Hematopoietic multipotent progenitor cell (in vitro differentiated cells): ENCODE measurements around the gene STOX1. TPM values are rescaled to one million over a fixed set of nuclear protein-coding genes. Genes with fewer than 3 reads are reported as not detected.
"Not testable (repeated sequence)": the region's sequence is repeated elsewhere in the genome, so short reads cannot be mapped to it uniquely, and the experiment has no call there.

Experiments
- DNase-seq, 3 donors: peaks; one replicate each; pipeline ENCODE4 v3.0.0-alpha.2; 2011 to 2015; ENCODE audit warnings: low read depth in 2 of 3, low spot score in 2 of 3
- total RNA-seq: library from RNA; depleted of rRNA; stranded (reverse); fragments of >200 nt; gene quantifications from one replicate; pipeline ENCODE4 v1.2.3, GENCODE V29; 2012

The STOX1 gene
- total RNA-seq, 1 donor: 0.54 TPM

DNA sequence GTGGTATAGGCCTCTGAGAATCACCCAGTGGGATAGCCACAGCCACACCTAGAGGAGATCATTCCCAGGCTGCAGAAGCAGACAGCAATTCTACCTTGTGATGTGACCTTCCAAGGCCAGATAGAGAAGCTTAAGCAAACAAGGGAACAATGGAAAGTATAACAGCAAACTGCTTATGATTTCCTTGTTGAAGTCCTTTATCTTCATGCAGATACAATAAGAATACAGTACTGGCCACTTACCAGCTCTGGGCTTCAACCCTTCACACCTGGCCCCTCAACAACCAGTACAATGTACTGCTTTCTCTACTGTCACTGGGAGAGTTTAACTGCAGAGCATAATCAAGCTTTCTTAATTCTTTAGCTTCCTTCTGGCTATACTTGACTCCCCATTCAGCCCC is 51.2 kb downstream of the STOX1 start:
- DNase-seq: no peak

DNA sequence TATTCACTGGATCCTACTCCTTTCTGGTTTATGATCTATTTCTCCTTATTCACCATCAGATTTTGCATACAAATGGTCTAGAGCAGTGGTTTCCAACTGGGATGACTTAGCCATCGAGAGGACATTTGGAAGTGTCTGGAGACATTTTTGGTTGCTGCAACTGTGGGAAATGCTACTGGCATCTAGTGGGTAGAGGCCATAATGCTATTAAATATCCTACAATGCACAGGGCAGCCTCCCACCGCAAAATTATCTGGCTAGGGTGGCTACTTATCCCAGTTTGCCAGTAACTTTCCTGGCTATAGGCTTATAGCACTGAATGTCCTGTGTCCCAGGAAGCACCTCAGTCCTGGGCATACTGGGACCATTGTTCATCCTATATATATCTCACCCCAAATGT is 52.3 kb downstream of the STOX1 start:
- no peak for DNase-seq

DNA sequence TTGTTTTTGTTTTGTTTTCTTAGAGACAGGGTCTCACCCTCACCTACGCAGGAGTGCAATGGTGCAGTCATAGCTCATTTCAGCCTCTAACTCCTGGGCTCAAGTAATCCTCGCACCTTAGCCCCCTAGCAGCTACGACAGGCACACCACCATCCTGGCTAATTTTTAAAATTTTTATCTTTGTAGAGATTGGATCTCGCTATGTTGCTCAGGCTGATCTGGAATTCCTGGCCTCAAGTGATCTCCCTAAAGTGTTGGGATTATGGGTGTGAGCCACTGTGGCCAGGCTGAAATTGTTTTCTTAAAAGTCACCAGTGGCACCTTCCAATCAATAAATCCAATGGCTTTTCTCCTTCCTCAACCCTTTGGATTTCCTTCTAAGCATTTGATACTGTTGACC is 52.9 kb downstream of the STOX1 start:
- no peak for DNase-seq

DNA sequence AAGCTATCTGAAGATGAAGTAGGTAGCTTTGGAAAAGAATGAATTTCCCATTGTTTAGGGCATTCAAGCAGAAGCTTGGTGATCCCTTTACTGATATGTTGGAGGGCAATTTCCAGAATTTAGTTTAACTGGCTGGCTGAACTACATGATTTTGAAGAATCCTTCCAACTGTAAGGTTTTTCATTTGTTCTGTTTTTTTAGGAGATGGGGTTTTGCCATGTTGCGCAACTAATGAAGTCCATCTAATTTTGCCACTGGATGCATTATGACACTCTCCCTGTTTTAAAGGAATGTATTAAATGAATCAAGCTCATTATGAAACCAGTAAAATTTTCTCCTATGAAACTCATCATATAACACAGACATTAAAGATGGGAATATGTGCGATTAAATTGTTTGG is 67.7 kb downstream of the STOX1 start:
- no peak for DNase-seq

DNA sequence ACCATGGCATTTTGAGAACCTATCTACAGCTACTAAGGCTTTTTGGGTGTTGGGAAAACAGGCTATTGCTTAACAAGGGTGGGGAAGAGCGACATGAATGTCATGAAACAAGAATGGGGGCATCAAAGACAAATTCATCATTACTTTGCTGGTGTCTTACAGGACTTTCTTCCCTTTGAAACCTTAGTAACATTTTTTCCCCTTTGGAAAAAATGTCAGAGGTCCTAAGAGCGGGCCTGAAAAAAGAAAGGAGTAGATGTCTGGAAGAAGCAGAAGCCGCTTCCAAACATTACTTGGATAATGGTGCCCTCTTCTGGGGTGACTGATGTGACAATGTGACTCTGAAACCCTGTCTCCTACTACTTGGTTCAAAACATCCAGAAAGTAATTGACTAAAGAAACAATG is 70.0 kb downstream of the STOX1 start:
- peak in 2 of 3 donors; percentile 60 to 80 for DNase-seq

DNA sequence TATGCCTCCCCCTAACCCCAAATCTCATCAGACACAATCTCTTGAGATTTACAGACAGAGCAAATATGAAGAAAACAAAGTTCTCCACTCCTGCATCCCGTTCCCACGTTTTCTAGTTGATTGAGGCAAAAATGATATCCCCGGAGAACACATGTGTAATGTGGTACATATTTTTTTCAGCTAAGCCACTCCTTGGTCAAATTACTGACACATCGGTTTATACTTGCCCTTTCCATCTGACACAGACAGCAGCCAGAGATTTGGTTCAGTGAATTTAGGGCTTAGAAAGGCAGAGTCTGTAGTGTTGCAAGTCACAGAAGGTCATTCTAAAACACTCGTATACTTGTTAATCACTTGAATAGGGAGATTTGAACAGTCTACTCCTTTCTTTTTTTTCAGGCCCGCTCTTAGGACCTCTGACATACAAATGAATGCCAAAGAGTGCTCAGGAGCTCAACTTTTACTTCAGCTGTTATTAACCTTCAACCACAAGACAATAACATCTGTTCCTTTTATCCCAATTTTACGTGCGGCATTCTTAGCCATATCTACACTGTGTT is 71.9 kb downstream of the STOX1 start:
- DNase-seq: no peak

DNA sequence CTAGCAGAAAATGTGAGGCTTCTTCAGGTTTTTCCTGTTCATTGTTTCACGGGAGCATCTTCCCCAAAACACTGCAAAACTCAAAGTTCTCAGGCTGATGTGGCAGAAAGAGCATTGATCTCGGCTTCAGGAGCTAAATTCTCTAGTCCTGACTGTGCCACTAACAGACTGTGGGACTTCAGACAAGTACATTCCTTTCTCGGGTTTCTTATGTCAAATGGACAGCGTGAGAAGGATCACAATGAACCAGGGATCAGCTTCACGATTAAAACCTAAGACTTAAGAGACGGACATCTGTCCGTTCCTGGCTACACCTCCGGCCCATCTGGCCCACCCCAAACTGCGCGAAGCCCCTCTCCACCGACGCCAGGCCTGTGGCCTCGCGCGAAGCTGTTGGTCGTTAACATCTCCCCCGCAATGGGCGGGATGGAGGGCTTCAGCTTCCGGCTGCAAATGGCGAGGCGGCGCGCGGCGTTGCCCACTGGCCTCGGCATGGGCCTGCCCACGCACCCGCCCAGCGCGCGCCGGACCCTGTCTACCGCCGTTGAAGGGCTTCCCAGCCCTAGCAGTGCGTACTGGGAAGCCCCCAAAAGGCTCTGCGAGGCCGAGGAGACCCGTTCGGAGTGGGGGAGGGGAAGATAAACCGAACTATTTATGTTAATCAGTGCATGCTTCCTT is 73.2 kb downstream of the STOX1 start:
- no peak for DNase-seq

DNA sequence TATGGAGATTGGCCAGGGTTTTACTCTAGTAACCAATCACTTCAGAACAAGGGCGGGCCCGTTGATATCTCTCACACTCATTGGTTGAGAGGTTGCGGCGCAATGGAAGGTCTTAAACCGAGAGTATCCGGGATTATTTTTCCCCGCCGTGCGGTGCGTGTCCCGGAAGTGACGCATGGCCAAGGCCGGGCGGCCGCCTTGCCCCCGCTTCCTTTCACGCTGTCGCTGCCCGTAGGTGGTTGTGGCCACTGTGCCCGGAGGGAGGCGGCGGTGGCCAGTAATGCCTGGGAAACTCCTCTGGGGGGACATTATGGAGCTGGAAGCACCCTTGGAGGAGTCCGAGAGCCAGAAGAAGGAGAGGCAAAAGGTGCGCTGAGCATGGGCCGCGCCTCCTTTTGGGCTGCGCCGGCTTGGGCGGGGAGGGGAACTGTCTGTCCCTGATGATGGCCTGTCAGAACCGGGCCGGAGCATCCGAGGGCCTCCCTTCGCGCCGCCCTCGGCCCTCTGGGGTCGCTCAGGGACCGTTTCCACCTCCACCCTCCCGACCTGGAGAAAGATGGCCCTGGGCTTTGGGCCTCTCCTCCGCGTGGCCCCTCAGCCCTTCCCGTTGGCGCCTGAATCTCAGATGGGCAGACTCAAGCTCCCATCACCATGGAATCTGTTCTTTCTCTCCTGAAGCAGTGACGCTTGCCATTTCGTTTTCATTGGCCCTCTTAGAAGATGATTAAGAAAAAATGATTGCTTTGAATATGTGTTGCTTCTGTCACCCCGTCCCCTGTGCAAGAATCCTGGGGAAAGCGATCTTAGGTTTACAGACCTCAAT is 74.0 kb downstream of the STOX1 start, which contains the start of gene DDX50:
Gene DDX50 (plus strand): TSS at position 211 of the 823 bp plus-strand sequence. CDS start 70 bp downstream, at position 281.
- peak; percentile 85 to 100 (median 98) for DNase-seq

DNA sequence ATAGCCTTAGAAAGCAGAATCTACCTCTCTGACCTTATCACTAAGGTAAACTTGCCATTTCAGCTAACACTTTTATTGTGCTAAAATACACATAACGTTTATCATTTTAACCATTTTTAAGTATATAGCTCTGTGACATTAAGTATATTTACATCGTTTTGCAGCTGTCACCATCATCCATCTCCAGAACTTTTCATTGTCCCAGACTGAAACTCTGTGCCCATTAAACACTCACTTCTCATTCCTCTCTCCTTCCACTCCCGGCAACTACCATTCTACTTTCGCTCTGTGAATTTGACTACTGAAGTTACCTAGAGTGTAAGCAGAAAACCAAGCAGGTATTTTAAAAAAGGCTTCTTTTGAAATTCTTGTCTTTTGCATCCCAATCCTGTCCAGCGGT is 75.1 kb downstream of the STOX1 start:
- DNase-seq: no peak

DNA sequence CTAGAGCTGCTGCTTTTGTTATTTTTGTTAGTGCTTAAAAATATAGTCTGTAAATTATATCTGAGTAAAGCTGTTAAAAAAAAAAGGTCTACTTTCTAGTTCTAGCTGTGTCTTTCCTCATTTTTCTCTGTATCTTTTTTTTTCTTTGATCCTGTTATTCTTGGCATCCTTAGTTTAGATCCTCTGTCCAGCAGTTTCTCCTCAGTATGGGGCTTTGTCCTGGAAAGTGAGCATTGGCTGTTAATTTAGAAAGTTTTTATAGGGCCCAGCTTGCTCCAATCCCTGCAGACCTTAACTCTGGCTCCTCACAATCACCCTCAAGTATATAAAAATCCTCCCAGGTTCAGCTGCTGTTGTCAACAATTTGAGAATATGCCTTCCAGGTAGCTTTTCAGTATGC is 97.3 kb downstream of the STOX1 start:
- no peak for DNase-seq

DNA sequence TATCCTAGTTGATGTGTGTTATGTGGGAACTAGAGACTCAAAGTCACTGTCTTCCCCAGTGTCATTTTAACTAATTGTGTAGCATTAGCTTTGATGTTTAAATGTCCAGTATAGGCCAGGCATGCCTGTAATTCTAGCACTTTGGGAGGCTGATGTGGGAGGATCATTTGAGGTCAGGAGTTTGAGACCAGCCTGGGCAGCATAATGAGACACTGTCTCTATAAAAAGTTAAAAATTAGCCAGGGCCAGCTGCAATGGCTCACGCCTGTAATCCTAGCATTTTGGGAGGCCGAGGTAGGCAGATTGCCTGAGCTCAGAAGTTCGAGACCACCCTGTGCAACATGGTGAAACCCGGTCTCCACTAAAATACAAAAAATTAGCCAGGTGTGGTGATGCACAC is 98.2 kb downstream of the STOX1 start:
- DNase-seq: no peak

DNA sequence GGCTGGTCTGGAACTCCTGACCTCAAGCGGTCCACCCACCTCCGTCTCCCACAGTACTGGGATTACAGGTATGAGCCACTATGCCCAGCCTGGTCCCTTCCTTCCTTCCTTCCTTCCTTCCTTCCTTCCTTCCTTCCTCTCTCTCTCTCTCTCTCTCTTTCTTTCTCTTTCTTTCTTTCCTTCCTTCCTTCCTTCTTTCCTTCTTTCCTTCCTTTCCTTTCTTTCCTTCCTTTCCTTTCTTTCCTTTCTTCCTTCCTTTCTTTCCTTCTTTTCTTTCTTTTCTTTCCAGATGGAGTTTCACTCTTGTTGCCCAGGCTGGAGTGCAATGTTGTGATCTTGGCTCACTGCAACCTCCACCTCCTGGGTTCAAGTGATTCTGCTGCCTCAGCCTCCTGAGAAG is 101.8 kb downstream of the STOX1 start:
- not testable (repeated sequence) for DNase-seq

DNA sequence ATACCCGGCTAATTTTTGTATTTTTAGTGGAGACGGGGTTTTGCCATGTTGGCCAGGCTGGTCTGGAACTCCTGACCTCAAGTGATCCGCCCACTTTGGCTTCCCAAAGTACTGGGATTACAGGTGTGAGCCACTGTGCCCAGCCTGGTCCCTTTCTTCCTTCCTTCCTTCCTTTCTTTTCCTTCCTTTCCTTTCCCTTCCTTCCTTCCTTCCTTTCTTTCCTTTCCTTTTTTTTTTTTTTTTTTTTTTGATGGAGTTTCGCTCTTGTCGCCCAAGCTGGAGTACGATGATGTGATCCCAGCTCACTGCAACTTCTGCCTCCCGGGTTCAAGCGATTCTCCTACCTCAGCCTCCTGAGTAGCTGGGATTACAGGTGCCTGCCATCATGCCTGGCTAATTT is 102.6 kb downstream of the STOX1 start:
- not testable (repeated sequence) for DNase-seq

DNA sequence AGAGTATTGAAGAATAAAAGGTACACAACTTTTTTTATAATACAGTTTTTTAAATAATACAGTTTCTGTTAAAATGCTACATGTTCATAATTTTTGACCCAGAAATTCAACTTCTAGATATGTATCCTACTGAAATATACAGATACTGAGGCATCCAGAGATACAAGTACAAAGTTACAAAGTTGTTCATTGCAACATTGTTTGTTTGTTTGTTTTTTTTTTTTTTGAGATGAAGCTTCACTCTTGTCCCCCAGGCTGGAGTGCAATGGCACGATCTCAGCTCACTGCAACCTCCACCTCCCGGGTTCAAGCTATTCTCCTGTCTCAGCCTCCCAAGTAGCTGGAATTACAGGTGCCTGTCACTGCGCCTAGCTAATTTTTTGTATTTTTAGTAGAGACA is 105.5 kb downstream of the STOX1 start:
- not testable (repeated sequence) for DNase-seq

DNA sequence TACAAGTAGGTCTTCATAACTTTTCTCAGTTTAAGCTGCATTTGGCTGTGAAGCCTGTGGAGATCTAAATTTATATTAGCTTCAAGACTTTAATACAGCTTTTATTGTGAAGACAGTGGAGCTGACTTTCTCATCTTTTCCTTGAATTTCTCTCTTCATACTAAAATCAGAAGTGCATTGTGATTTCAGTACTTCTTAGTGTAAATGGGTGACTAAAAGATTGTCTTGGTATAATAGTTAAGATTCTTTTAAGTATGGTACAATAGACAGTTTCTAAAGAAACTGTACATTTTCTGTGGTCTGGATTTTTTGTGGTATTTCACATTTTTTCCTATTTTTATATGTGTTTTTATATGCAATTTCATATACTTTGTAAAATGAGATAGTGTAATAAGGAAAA is 107.7 kb downstream of the STOX1 start:
- DNase-seq: no peak

DNA sequence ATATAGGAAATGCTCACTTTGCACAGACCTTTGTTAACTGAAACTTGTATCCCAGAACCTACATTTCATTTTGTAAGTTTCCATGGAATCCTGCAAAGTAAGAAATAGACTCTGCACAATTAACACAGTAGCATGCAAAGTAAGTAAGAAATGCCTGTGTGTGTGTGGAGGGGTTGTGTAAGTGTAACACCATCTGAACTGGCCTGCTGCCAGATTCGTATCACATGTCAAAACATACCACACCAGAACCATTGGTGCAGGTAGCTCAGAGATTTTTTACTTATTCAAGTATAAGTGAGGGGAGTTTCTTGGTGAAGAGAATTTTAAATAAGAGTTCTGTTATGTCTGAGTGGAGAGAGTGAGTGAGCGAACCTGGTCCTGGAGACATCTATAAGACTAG is 110.8 kb downstream of the STOX1 start:
- DNase-seq: no peak

DNA sequence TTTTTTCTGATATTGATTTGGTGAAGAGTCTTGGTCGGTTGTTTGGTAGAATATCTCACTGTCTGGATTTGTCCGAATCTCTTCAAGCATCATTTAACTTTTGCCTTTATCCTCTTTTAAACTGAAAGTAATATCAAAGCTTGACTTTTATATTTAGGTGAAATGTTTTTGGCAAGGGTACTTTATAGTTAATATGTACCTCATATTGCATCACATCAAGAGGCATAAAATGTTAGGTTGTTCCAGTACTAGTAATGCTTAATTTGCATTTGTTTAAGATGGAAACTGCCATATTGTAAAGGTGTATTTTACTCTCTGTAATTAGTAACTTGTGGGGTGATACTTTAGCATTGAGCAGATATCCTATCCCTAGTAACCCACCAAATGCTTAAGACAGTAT is 111.6 kb downstream of the STOX1 start:
- DNase-seq: no peak

DNA sequence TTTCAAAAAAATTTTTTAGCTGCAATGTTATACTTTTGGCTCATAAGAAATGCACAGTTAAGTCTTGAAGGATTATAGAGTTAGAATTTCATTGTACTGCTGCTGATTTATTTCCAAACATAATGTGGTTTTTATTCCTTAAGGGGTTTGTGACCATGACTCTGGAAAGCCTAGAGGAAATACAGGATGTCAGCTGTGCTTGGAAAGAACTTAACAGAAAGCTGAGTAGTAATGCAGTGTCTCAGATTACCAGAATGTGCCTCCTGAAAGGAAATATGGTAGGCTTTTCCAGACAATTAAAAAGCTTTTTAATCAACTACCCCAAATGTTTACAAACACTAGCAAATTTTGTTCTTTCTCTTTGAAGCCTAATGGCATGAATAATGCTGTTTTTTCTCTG is 113.6 kb downstream of the STOX1 start:
- DNase-seq: not testable (repeated sequence)
